GM12878 (cell line): Measurements from ENCODE around the gene TIMP2. TPM values are rescaled to one million over a fixed set of nuclear protein-coding genes. Genes with fewer than 3 reads are reported as not detected.

Source experiments
- ATAC-seq: fragments of 200-7000 bp; cut with Tn5 transposase; 3 replicates; pipeline ENCODE4 v1.9.1; 2020; ENCODE audit warnings: mild to moderate bottlenecking, moderate library complexity
- BruUV-seq: library from RNA; stranded (reverse); fragments of 400-500 nt; replicated peaks from 2 replicates; lab custom pipeline; 2021; lab: Mats Ljungman, UMichigan
- CTCF ChIA-PET: fragments of 300-600 bp; sonication (Branson Sonifier 250); formaldehyde crosslinking; extraction: SDS; loops from one replicate; lab custom pipeline; 2021; ENCODE audit warnings: inconsistent platforms; lab: Yijun Ruan, JAX
- POLR2A ChIA-PET: fragments of 350-600 bp; formaldehyde crosslinking; extraction: SDS; loops from one replicate; lab custom pipeline; 2021; ENCODE audit warnings: inconsistent platforms; lab: Charles Lee
- RAD21 ChIA-PET: fragments of 300-600 bp; sonication (Branson Sonifier 250); formaldehyde crosslinking; loops from one replicate; lab custom pipeline; 2023; ENCODE audit warnings: antibody characterized with exemption; ENCODE audit not compliant: unreplicated experiment; lab: Charles Lee
- SMC1A ChIA-PET: fragments of 300-600 bp; sonication (Branson Sonifier 250); formaldehyde crosslinking; loops from one replicate; lab custom pipeline; 2023; ENCODE audit not compliant: unreplicated experiment, uncharacterized antibody; lab: Charles Lee
- DNase-seq: peaks from one replicate; pipeline ENCODE4 v3.0.0-alpha.2; 2011; ENCODE audit warnings: low read depth, low spot score
- FAIRE-seq: peaks from 3 replicates; lab custom pipeline; 2011; peaks lifted over from hg19 to GRCh38; lab: Jason Lieb, UNC
- H2AFZ ChIP-seq: 2 replicates; pipeline ENCODE4 v1.6.0; 2011; ENCODE audit warnings: low read depth, low read length, control low read depth; ENCODE audit not compliant: control insufficient read depth
- H3K27ac ChIP-seq: 2 replicates; pipeline ENCODE4 v1.5.1; 2011; ENCODE audit warnings: control low read depth; ENCODE audit not compliant: control insufficient read depth, insufficient read depth
- H3K27me3 ChIP-seq, 2 experiments: replicated peaks in 1 of 2; 2 replicates each; pipeline versions ENCODE4 v1.6.0 to v1.6.1; 2011; ENCODE audit warnings: low read length in 1 of 2; ENCODE audit not compliant: control insufficient read depth in 2 of 2, insufficient read depth in 2 of 2
- H3K36me3 ChIP-seq, 2 experiments: 2 replicates each; pipeline ENCODE4 v1.5.1; 2011; ENCODE audit warnings: low read length in 1 of 2; ENCODE audit not compliant: control insufficient read depth in 2 of 2, insufficient read depth in 2 of 2
- H3K4me1 ChIP-seq: 2 replicates; pipeline ENCODE4 v1.6.1; 2011; ENCODE audit warnings: mild to moderate bottlenecking, low read length, moderate library complexity, mixed read lengths; ENCODE audit not compliant: control insufficient read depth, insufficient read depth
- H3K4me2 ChIP-seq: 2 replicates; pipeline ENCODE4 v1.6.0; 2011; ENCODE audit warnings: control low read depth; ENCODE audit not compliant: control insufficient read depth, insufficient read depth
- H3K4me3 ChIP-seq: fragments of 200-600 bp; sonication (generic); 2 replicates; pipeline ENCODE4 v1.5.1; 2016
- H3K79me2 ChIP-seq: 2 replicates; pipeline ENCODE4 v1.6.0; 2011; ENCODE audit warnings: low read length; ENCODE audit not compliant: control insufficient read depth, insufficient read depth
- H3K9ac ChIP-seq: 2 replicates; pipeline ENCODE4 v1.8.0; 2011; ENCODE audit warnings: low read length, control low read depth, mixed read lengths; ENCODE audit not compliant: control insufficient read depth, insufficient read depth
- H3K9me3 ChIP-seq: replicated peaks from 3 replicates; pipeline ENCODE4 v1.5.1; 2011; ENCODE audit warnings: mild to moderate bottlenecking, low read length; ENCODE audit not compliant: control insufficient read depth, insufficient read depth
- H4K20me1 ChIP-seq: 2 replicates; pipeline ENCODE4 v1.6.0; 2011; ENCODE audit not compliant: control insufficient read depth, insufficient read depth
- BCLAF1 ChIP-seq: fragments of 450-650 bp; IDR thresholded peaks from 2 replicates; pipeline ENCODE4 v1.6.1; 2017; ENCODE audit warnings: antibody characterized with exemption, mild to moderate bottlenecking, moderate library complexity
- BRCA1 ChIP-seq: IDR thresholded peaks from 2 replicates; pipeline ENCODE4 v1.6.1; 2011; ENCODE audit warnings: low read depth, low read length, improper control_type of control experiment
- CBX3 ChIP-seq: fragments of 200-600 bp; sonication (generic); IDR thresholded peaks from 2 replicates; pipeline ENCODE4 v1.6.1; 2016; ENCODE audit warnings: low read depth, borderline replicate concordance
- KAT2A ChIP-seq: conservative IDR thresholded peaks from 2 replicates; pipeline ENCODE4 v1.6.1; 2011; ENCODE audit warnings: low read depth, low read length; ENCODE audit not compliant: control insufficient read depth
- MYB ChIP-seq: fragments of 150-350 bp; IDR thresholded peaks from 2 replicates; pipeline ENCODE4 v1.6.1; 2014; ENCODE audit warnings: mild to moderate bottlenecking, low read depth, low read length, borderline replicate concordance
- NFYA ChIP-seq: IDR thresholded peaks from 2 replicates; pipeline ENCODE4 v1.6.1; 2011; ENCODE audit warnings: low read depth, mild to moderate bottlenecking, low read length, improper control_type of control experiment, borderline replicate concordance
- NR2C2 ChIP-seq: IDR thresholded peaks from 2 replicates; pipeline ENCODE4 v1.6.1; 2011; ENCODE audit warnings: borderline replicate concordance, low read depth; ENCODE audit not compliant: control insufficient read depth, insufficient read length
- POLR2AphosphoS5 ChIP-seq: IDR thresholded peaks from 2 replicates; pipeline ENCODE4 v1.6.1; 2011; ENCODE audit warnings: mild to moderate bottlenecking, low read length, inconsistent platforms
- POU2F2 ChIP-seq: IDR thresholded peaks from 3 replicates; pipeline ENCODE4 v1.6.1; 2011; ENCODE audit warnings: low read depth, mild to moderate bottlenecking, low read length, borderline replicate concordance
- SKIL ChIP-seq: fragments of 450-650 bp; IDR thresholded peaks from 2 replicates; pipeline ENCODE4 v1.6.1; 2017; ENCODE audit warnings: mild to moderate bottlenecking, low read depth, inconsistent platforms; ENCODE audit not compliant: poor library complexity, severe bottlenecking
- ZNF207 ChIP-seq: fragments of 450-650 bp; IDR thresholded peaks from 2 replicates; pipeline ENCODE4 v1.6.1; 2014; ENCODE audit warnings: antibody characterized with exemption, mild to moderate bottlenecking, borderline replicate concordance
- ZNF24 ChIP-seq: fragments of 450-650 bp; IDR thresholded peaks from 2 replicates; pipeline ENCODE4 v1.6.1; 2017; ENCODE audit warnings: antibody characterized with exemption, mild to moderate bottlenecking
- WGBS: methylation state at CpG from one replicate; pipeline ENCODE4 v1.1.6; 2016; ENCODE audit warnings: low lambda C conversion rate; ENCODE audit not compliant: insufficient replicate concordance, insufficient coverage; ENCODE audit errors: missing lambda C conversion rate; 5-methylcytosine and 5-hydroxymethylcytosine counted together
- in situ Hi-C: fragments of 300-500 bp; cut with MboI; formaldehyde crosslinking; loops from 9 replicates; pipeline ENCODE4 v1.14.3; 2018; ENCODE audit warnings: mixed read lengths
- intact Hi-C: fragments of 100-400 bp; cut with micrococcal nuclease; formaldehyde crosslinking; loops from one replicate; pipeline ENCODE4 v1.14.2; 2022; ENCODE audit not compliant: unreplicated experiment
- polyA plus RNA-seq, 11 experiments: library from polyadenylated mRNA; depleted of rRNA in 4 of 11; unstranded in 6 of 11; stranded (reverse) in 5 of 11; fragments of >200 nt; fragmentation: Nextera tagmentation in 4 of 11; fragmentation: Illumina TruSeq in 1 of 11; extraction: Ambion mirVana in 4 of 11; extraction: Trizol in 1 of 11; gene quantifications; 1 replicate in 1 of 11; 2 replicates in 10 of 11; pipeline versions ENCODE4 v1.2.1 to v1.2.3, GENCODE V29; 2011 to 2016; ENCODE audit warnings: inconsistent platforms in 2 of 11, missing spikeins in 2 of 11, low read depth in 1 of 11
- total RNA-seq, 4 experiments: library from RNA; depleted of rRNA in 3 of 4; stranded (reverse); fragments of >200 nt in 3 of 4; fragmentation: Illumina TruSeq in 1 of 4; extraction: Trizol in 1 of 4; gene quantifications; 2 replicates each; pipeline versions ENCODE4 v1.2.1 to v1.2.3, GENCODE V29; 2013 to 2021

TIMP2 gene
- total and polyA plus RNA-seq, 10 of the 15 experiments (the other 5 are each of a cell fraction or from before 2014, with no cell fraction given): 0.03 to 0.41 (median 0.04) TPM; not detected in 7

GRCh38 chr17:78892520-78892919 lies 32.7 kb downstream of the TIMP2 start:
- Histone ChIP-seq H3K36me3 (no peaks in the 10 kb centered on the region), H3K79me2 (no peaks in the 10 kb centered on the region), H3K9me3 (no peaks in the 10 kb centered on the region), H3K27me3 (0 out of 4 replicates have a peak, but pooled peaks cover 0 to 2% of the 10 kb centered on the region in 2 experiments), H3K4me2 (no peak overlapping the region), H3K9ac (no peak overlapping the region), H3K27ac (no peak overlapping the region), H3K4me3 (no peak overlapping the region), H2AFZ (no peak overlapping the region), H4K20me1 (no peaks in the 10 kb centered on the region), H3K4me1 (peaks cover 22% of the 10 kb centered on the region)
- ChIA-PET RAD21 (no interaction called here), POLR2A (interaction anchor here (0.5 kb wide), 1 partner anchor 56 kb away, joined by 3 read pairs; no protein-coding TSS in a partner anchor), CTCF (no interaction called here), SMC1A (no interaction called here)
- intact Hi-C loops: no loop called here
- no peak for ATAC-seq
- 18% methylated on average over 5 of the region's 5 CpGs for WGBS
- in situ Hi-C loops: no loop called here
- no peak for DNase-seq
- no peak for FAIRE-seq
- BruUV-seq: no TSS peak
- TF ChIP-seq KAT2A: no peak

GRCh38 chr17:78892062-78892456 lies 33.1 kb downstream of the TIMP2 start:
- FAIRE-seq (no peak), ATAC-seq (no peak), DNase-seq (no peak)
- no peak overlapping the region for H3K4me3 ChIP-seq
- 0 out of 4 replicates have a peak, but pooled peaks cover 0 to 2% of the 10 kb centered on the region in 2 experiments for H3K27me3 ChIP-seq
- no peak overlapping the region for H3K4me2 ChIP-seq
- no peak overlapping the region for H3K9ac ChIP-seq
- BruUV-seq: no TSS peak
- no peaks in the 10 kb centered on the region for H3K9me3 ChIP-seq
- intact Hi-C loops: no loop called here
- in situ Hi-C loops: no loop called here
- peaks cover 22% of the 10 kb centered on the region for H3K4me1 ChIP-seq
- ChIA-PET CTCF (no interaction called here), RAD21 (no interaction called here), SMC1A (no interaction called here), POLR2A (interaction anchor here (0.5 kb wide), 1 partner anchor 56 kb away, joined by 3 read pairs; no protein-coding TSS in a partner anchor)
- H3K36me3 ChIP-seq: no peaks in the 10 kb centered on the region
- no peak overlapping the region for H3K27ac ChIP-seq
- WGBS: 60% methylated on average over 14 of the region's 14 CpGs
- H2AFZ ChIP-seq: no peak overlapping the region
- no peaks in the 10 kb centered on the region for H3K79me2 ChIP-seq
- H4K20me1 ChIP-seq: no peaks in the 10 kb centered on the region
- no peak for TF ChIP-seq BRCA1
- TF ChIP-seq ZNF24: no peak
- no peak for TF ChIP-seq CBX3
- TF ChIP-seq NR2C2: no peak
- no peak for TF ChIP-seq MYB
- TF ChIP-seq NFYA: no peak
- no peak for TF ChIP-seq ZNF207
- TF ChIP-seq POU2F2: no peak
- TF ChIP-seq POLR2AphosphoS5: no peak
- no peak for TF ChIP-seq SKIL
- no peak for TF ChIP-seq BCLAF1
